Stimulated activated CD8-positive, alpha-beta memory T cell treated with anti-CD3 and anti-CD28 coated beads, Interleukin-15, amount 100 ng/mL, for 48 hours (primary cell): ENCODE data around the gene CEACAM1.
"Not testable (repeated sequence)": the region's sequence is repeated elsewhere in the genome, so short reads cannot be mapped to it uniquely, and the experiment has no call there.

ENCODE experiments used
- DNase-seq, 2 donors: peaks; one replicate each; pipeline ENCODE4 v3.0.0-alpha.2; 2020; ENCODE audit warnings: low read depth in 2 of 2

CEACAM1 gene

GRCh38 chr19:42473686-42474085 lies 54.6 kb downstream of the CEACAM1 start:
- no peak for DNase-seq

GRCh38 chr19:42472402-42473147 lies 55.7 kb downstream of the CEACAM1 start:
- DNase-seq = no peak

GRCh38 chr19:42471554-42472249 lies 56.6 kb downstream of the CEACAM1 start:
- DNase-seq = no peak

- DNase-seq = peak; percentile 25 to 37
These were observed 58.7 kb downstream of the CEACAM1 start for GRCh38 chr19:42469311-42470235.

- no peak for DNase-seq
These were observed 59.9 kb downstream of the CEACAM1 start for GRCh38 chr19:42468273-42468796.

GRCh38 chr19:42467183-42467760 lies 61.0 kb downstream of the CEACAM1 start:
- DNase-seq = no peak

- no peak for DNase-seq
These were observed 61.6 kb downstream of the CEACAM1 start for GRCh38 chr19:42466521-42467182.

GRCh38 chr19:42465827-42466280 lies 62.4 kb downstream of the CEACAM1 start:
- no peak for DNase-seq

- no peak for DNase-seq
These were observed 66.5 kb downstream of the CEACAM1 start for GRCh38 chr19:42461700-42462324.

GRCh38 chr19:42461231-42461630 lies 67.0 kb downstream of the CEACAM1 start:
- not testable (repeated sequence) for DNase-seq

GRCh38 chr19:42459926-42460325 lies 68.4 kb downstream of the CEACAM1 start:
- DNase-seq = no peak
